ENCODE measurements around the gene RET. TPM values are rescaled to one million over a fixed set of nuclear protein-coding genes. Genes with fewer than 3 reads are reported as not detected.

RET gene
- total RNA-seq, 1 donor from 2014 or later, result 1.2 TPM

DNA sequence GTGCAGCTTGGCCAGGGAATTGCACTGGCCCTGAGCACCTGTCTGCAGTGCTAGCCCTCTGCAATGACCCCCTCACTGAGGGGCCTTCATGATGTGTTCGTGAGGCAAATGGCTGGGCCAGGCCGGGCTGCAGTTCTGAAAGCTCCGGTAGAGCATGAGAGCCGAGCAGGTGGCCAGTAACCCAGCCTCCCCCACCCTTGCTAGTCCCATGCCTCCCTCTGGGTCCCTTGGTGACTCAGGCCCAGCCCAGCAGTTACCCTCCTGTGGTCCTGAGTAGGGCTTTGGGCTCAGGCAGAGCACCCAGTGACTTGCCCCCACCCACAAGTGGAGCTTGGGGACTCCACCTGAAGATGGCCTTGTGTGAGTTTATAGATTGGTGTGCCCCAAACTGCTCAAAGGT lies 45.2 kb downstream of the RET start:
- no peak for DNase-seq

DNA sequence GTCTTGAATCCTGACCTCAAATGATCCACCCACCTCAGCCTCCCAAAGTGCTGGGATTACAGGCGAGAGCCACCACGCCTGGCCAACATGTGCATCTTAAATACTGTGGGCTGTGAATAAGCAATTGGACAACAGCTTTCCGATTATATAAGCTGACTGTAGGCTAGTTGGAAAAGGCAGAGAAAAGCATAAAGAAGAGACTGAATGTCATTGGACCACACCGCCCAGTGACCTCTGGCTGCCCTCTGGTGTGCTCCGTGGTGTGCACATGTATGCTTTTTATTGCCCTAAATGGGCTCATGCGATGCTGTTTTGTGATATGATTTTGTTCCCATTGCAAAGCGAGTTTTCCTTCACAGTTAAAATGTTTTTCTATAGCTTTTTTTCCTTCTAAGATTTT lies 46.0 kb downstream of the RET start:
- DNase-seq, result no peak

DNA sequence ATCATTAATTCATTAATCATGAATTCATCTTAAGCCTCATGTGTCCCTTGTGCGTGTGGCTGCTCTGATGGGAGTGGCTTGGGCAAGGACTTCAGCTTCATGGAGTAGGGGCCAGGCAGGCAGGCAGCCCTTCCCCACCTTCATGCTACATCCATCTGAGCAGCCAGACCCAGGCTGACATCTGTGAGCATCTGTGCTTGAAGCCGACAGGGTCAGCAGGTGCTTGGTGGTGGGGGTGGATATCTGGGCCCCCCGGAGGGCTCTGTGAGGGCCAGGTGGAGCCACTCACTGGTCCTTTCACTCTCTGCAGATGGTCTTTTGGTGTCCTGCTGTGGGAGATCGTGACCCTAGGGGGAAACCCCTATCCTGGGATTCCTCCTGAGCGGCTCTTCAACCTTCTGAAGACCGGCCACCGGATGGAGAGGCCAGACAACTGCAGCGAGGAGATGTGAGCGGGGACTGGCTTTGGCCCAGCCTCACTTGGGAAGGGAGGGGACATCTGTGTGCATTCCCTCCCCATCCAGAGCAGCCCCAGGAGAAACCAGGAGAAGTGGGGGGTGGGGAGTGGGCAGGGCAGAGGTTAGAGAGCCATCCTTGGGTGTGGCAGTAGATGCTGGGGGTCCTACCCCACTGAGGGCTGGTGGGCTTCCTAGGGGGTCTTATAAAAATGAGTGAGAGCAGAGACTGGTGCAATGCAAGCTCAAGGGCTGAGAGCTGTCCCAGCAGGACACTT lies 46.7 kb downstream of the RET start:
- no peak for DNase-seq

DNA sequence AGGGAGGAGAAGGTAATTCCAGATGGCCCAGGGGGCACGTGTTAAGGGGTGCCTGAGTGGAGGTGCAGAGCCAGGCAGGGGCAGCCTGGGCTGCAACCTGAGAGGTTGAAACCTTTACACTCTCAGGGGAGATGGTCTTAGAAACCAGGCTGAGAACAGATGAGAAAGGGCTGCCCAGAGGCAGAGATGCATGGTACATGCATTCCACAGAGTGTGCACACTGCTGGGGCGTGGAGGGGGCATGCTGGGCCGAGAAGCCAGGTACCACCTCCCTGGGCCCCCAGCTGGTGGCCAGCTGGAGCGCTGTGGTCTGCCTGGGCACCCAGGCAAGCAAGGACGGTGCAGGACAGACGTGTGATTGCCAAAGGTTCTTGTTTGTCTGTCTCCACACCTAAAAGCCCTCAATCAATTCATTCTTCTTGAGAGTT lies 47.2 kb downstream of the RET start:
- DNase-seq, result no peak

DNA sequence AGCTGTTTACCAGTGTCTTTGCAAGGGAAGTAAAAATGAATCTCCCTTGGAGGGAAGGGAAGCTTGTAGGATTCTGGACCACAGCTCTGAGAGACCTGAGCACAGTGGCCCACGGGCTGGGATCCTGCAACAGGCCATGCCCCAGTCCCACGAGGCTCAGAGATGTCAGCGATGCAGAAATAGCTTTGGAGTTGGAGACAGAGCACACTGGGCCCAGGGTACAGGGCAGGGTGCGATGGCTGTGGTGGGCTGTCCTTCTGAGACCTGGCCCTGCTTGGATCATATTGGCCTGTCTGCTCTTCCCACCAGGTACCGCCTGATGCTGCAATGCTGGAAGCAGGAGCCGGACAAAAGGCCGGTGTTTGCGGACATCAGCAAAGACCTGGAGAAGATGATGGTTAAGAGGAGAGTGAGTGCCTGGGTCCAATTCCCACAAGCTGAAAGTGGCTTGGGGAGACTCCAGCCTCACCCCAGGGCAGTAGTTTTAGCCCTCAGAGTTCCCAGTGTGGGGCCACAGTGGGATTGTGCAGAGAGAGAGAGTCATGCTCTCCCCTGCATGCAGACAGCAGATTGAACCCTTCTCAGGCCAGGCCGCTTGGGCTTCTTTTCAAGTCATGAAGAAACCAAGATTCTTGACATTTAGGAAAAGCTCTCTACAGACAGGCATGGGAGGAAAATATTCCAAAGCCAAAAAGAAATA lies 47.9 kb downstream of the RET start:
- DNase-seq, result no peak

DNA sequence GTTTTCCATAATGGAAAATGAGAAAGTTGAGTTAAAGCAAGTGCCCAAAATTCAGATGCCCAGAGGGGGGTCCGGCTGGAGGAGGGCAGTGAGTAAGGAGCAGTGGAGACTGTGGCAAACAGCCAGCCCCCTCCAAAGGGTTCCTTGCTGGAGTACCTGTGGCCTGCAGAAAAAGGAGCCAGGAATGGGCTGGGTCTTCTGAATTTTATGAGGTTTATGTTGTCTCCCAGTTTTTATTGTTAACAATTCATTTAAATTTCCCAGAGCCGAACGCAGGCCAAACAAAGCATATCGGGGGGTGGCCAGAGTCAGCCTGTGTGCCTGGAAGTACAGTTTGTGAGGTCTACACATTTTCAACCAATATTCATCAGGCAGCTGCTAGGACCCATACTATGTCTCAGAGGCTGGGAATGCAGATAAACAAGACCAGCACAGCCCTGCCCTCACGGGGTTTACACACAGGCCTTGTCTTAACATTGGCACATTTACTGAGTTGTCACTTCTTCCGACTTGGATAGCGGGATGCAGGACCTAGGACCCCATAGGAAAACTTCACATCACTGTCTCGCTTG lies 48.5 kb downstream of the RET start:
- DNase-seq, result no peak

DNA sequence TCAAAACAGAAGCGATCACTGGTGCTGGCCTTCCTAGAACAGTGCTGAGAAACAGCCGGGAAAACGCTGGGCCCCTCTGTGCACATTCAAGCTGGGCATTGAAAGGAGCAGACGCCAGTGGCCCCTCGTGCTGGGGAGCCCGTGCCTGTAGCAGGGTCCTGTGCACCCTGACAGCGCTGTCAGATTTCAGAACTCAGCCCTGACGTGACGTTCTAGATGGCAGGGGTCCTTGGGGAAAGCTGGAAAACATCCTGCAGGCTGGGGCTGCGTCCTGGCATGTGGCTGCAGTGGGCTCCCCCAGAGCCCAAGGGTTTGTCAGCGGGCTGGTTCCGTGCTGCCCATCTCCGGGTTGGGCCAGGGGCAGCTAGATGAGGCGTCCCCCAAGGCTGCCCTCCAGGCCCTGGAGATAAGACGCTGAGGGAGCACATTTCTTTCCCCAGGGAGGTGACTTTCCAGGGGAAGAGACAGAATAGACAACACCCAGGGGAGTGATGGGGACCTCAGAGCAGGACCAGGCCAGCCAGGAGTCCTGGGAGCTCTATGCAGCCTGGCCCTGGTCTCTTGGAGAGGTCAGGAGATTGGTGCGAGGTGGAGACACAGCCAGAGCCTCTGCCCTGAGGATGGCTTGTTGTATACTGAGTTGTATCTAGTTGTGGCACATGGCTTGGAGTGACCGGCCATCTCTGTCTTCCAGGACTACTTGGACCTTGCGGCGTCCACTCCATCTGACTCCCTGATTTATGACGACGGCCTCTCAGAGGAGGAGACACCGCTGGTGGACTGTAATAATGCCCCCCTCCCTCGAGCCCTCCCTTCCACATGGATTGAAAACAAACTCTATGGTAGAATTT lies 49.2 kb downstream of the RET start:
- no peak for DNase-seq

DNA sequence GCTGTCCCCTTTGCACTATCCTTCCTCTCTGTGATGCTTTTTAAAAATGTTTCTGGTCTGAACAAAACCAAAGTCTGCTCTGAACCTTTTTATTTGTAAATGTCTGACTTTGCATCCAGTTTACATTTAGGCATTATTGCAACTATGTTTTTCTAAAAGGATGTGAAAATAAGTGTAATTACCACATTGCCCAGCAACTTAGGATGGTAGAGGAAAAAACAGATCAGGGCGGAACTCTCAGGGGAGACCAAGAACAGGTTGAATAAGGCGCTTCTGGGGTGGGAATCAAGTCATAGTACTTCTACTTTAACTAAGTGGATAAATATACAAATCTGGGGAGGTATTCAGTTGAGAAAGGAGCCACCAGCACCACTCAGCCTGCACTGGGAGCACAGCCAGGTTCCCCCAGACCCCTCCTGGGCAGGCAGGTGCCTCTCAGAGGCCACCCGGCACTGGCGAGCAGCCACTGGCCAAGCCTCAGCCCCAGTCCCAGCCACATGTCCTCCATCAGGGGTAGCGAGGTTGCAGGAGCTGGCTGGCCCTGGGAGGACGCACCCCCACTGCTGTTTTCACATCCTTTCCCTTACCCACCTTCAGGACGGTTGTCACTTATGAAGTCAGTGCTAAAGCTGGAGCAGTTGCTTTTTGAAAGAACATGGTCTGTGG lies 50.0 kb downstream of the RET start:
- DNase-seq, result no peak

DNA sequence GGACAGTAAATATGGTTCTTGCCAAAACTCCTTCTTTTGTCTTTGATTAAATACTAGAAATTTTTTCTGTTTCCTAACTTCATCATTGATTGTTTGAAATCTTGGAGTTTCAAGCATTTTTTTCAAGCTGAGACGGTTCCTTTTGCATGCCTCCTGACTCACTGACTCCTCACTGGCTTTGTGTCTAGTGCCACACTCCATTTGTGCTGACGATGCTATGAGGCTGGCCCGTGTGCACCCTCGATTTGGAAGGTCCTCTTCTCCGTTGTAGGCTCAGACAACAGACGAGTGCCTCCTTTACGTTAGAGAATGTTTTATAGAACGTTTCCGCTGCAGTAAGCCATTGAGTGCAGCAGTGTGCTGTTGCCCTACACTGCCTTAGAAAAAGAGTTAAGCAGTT lies 50.6 kb downstream of the RET start:
- no peak for DNase-seq

DNA sequence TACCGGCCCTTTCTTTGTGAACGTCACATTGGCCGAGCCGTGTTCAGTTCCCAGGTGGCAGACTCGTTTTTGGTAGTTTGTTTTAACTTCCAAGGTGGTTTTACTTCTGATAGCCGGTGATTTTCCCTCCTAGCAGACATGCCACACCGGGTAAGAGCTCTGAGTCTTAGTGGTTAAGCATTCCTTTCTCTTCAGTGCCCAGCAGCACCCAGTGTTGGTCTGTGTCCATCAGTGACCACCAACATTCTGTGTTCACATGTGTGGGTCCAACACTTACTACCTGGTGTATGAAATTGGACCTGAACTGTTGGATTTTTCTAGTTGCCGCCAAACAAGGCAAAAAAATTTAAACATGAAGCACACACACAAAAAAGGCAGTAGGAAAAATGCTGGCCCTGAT lies 51.5 kb downstream of the RET start:
- DNase-seq, result no peak

DNA sequence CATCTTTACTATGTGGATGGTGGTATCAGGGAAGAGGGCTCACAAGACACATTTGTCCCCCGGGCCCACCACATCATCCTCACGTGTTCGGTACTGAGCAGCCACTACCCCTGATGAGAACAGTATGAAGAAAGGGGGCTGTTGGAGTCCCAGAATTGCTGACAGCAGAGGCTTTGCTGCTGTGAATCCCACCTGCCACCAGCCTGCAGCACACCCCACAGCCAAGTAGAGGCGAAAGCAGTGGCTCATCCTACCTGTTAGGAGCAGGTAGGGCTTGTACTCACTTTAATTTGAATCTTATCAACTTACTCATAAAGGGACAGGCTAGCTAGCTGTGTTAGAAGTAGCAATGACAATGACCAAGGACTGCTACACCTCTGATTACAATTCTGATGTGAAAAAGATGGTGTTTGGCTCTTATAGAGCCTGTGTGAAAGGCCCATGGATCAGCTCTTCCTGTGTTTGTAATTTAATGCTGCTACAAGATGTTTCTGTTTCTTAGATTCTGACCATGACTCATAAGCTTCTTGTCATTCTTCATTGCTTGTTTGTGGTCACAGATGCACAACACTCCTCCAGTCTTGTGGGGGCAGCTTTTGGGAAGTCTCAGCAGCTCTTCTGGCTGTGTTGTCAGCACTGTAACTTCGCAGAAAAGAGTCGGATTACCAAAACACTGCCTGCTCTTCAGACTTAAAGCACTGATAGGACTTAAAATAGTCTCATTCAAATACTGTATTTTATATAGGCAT lies 52.3 kb downstream of the RET start:
- peak; percentile 56 for DNase-seq

DNA sequence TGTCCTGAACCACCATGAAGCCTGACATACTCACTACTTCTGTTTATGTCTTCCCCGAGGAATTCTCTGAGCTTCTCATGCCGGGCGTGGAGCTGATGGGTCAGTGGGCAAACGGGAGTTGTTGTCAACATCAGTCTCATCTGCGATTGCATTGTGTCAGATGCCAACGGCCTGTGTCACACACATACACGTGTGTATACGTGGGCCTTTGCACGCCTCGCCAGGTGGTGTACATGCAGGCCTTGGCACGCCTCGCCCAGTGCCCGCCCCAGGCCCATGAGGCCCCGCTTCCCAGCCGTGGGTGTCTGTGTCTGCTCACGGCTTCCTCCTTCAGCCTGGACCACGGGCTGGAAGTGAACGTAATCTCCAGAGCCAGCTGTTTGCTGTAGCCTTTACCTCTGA lies 53.9 kb downstream of the RET start:
- DNase-seq, result no peak

DNA sequence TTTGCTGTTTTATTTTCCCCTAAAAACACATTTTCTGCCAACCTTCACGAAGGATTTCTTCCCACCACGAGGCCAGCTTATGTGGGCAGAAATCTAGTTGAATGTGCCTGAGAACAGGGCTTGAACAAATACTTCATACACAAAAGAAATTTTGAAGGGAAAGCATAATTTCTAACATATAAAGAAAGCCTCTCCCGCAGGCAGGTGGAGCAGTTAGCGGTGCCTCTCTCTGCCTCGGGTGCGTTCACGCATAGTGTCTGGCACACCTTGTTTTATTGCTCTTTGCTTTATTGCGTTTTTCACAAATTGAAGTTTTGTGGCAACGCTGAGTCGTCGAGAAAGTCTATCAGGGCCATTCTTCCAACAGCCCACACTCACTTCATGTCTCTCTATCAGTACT lies 54.4 kb downstream of the RET start:
- no peak for DNase-seq

DNA sequence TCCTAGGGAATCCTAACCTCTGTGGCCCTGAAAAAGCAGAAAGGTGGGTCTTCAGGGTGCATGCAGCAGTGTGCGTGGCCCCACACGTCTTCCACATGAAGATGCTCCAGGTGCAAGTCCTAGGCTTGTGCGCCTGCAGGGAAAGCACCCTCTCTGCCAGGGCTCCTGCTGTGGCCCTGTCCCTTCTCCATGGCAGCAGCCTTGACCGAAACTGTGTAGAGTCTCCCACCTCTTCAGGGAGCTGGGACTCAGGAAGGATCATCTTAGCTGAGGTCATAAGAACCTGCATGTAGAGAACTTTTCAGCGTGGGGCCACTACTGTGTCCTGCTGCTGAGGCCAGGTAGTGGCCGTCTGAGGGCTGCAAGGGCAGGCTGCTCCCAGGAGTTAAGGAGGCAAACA lies 55.0 kb downstream of the RET start:
- DNase-seq, result no peak

DNA sequence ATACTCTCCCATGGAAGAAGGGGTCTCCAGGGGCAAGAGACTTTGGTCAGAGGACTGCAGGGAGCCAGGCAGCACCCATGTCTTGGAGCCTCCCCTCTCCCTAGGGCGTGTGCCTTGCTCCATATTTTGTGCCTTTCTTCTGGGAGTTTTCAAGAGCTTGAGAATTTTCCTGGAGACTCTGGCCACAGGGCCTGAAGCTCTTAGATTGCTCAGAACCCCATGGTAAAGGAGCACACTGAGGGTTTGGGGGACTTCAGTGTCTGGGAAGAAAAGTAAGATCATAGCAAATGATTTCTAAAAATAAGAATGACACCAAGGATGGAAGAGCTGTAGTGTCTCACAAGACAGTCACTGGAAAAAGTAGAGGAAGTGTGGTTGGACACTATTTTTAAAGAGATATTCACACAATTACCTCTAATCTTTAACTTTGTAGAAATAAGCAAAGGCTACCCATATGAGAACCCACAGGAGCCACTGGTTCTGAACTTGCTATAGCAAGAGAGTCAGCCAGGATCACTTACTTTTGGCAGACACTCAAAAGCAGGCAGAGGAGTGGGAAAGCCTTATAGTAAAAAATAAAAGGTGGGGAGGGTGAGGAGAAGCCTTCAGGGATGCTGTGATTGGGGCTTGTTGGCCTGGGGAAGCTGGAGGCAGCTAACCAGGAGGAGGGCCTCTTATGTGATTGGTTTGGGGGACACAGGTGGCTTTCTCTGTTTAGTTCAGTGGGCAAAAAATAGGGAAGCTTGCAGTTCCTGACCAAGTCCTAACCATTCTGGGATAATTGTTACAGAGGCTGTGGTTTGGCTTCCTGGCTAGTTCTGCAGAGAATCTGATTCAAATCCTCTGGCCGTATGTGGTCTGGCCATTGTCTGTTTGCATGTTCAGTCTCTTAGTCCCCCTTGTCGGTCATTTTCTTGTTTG lies 56.3 kb downstream of the RET start:
- DNase-seq, result no peak

DNA sequence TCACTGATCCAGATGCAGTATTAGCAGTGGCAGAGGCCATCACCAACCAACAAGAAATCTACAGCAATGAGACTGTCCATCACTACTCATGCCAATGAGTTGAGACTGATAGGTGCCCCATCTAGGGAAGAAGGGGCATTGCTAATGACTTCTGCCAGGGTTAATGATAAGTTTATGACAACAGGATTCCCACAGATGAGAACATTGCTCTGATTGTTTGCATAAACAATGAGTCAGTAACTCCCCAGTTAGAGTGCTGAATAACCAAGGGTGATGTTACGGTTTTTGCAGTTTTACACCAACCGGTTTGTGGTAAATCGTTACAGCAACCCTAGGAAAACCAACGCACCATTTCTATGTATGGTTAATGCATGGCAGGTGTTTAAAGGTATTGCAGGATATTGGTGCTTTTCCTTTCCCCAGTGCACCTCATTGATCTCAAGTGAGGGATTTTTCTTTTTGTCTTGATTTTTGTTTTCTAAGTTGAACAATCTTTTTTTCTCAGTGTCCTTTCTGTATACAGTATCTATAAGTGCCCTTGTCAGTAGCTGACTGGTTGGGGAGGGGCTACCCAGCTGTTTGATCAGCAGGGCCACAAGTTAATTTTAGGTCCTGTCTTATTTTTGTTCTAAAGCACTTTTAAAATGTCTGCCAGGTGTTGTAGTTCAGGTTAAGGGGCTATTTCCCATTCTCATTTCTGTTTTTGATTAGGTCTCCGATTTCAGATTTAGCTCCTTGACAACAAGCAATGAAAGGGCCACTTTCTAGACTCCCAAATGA lies 57.4 kb downstream of the RET start:
- no peak for DNase-seq

DNA sequence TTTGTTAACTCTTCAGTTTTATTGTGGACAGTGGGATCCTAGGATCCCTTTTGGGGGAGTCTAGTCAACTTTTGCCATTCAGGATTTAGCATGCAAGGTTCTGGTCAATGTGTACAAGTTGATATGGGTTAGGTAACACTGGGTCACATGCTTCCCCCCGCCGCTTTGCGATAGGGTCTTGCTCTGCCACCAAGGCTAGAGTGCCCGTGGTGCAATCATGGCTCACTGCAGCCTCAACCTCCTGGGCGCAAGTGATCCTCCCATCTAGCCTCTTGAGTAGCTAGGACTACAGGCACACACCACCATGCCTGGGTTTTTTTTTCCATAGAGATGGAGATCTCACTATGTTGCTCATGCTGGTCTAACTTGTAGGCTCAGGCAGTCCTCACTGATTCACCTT lies 58.2 kb downstream of the RET start:
- DNase-seq, result no peak

DNA sequence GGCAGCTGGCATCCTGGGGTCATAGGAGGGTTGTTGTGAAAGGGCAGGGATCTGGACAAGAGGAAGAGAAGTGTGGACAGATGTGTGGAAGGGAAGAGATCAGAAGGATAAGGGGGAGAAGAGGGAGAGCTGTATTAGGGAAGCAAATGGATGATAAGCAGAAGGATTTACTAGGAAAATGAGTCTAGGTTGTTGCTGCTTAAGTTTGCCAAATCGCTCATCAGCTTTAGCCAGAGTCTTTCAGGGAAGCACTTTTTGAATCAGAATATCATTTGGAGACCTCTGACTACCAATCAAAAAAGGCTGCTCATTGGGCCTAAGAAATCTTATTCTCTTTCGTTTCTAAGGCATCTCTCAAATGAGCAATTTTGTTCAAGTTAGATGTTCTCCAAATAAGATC lies 58.8 kb downstream of the RET start:
- DNase-seq, result no peak

DNA sequence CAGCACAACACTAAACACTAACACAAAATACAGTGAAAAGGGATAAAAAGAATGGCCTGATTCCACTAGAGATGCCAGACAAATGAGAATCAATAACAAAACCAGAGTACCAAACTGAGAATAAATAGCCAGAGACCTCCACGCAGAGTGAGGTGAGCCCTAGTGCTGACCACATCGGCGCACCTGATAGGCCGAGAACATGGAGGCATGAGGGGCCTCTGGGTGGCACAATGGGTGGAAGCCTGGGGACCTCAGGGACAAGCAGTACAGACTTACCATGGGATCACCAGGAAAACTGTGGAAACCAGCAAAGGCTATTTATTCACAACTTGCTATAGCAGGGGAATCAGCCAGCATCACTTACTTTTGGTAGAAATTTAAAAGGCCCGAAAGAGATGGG lies 59.6 kb downstream of the RET start:
- DNase-seq, result no peak

Measured in dermis blood vessel endothelial cell (primary cell).